WTC11 (cell line): Measurements from ENCODE around the gene NUDT21. TPM values are rescaled to one million over a fixed set of nuclear protein-coding genes. Genes with fewer than 3 reads are reported as not detected.

Source experiments
- ATAC-seq: fragments of 200-7000 bp; cut with Tn5 transposase; 2 replicates; pipeline ENCODE4 v1.10.0; 2021; ENCODE audit warnings: mild to moderate bottlenecking, moderate library complexity
- CTCF ChIA-PET: fragments of 300-600 bp; sonication (Branson Sonifier 250); formaldehyde crosslinking; loops from one replicate; lab custom pipeline; 2021; ENCODE audit warnings: antibody characterized with exemption; lab: Charles Lee
- POLR2A ChIA-PET: fragments of 350-600 bp; sonication (Branson Sonifier 250); formaldehyde crosslinking; loops from one replicate; lab custom pipeline; 2021; ENCODE audit warnings: antibody characterized with exemption; lab: Charles Lee
- DNase-seq: peaks from one replicate; pipeline ENCODE4 v3.0.0; 2021; ENCODE audit warnings: low spot score
- H3K27ac Mint-ChIP-seq: 2 replicates; pipeline ENCODE4 v1.8.0; 2021; ENCODE audit warnings: mixed read lengths
- H3K27me3 Mint-ChIP-seq: 2 replicates; pipeline ENCODE4 v1.8.0; 2021; ENCODE audit warnings: low read depth, mild to moderate bottlenecking, moderate library complexity, mixed read lengths
- H3K36me3 Mint-ChIP-seq: 2 replicates; pipeline ENCODE4 v1.8.0; 2021; ENCODE audit warnings: mixed read lengths
- H3K4me1 Mint-ChIP-seq: 2 replicates; pipeline ENCODE4 v1.8.0; 2022; ENCODE audit warnings: mixed read lengths
- H3K4me3 Mint-ChIP-seq: 2 replicates; pipeline ENCODE4 v1.8.0; 2021; ENCODE audit warnings: mild to moderate bottlenecking, moderate library complexity, mixed read lengths
- H3K9me3 Mint-ChIP-seq: 2 replicates; pipeline ENCODE4 v1.8.0; 2021; ENCODE audit warnings: mixed read lengths
- ATF1 ChIP-seq: sonication (generic); formaldehyde crosslinking; IDR thresholded peaks from 2 replicates; pipeline ENCODE4 v1.8.1; 2023; ENCODE audit warnings: mild to moderate bottlenecking, moderate library complexity, missing genetic modification reagents
- CREB1 ChIP-seq: sonication (generic); formaldehyde crosslinking; IDR thresholded peaks from 2 replicates; pipeline ENCODE4 v1.8.0; 2023; ENCODE audit warnings: mild to moderate bottlenecking, missing genetic modification reagents
- ELF4 ChIP-seq: sonication (generic); formaldehyde crosslinking; IDR thresholded peaks from 2 replicates; pipeline ENCODE4 v1.8.1; 2022; ENCODE audit warnings: low read depth, mild to moderate bottlenecking, moderate library complexity, missing genetic modification reagents
- FOXK1 ChIP-seq: sonication (generic); formaldehyde crosslinking; IDR thresholded peaks from 2 replicates; pipeline ENCODE4 v1.8.0; 2022; ENCODE audit warnings: mild to moderate bottlenecking, moderate library complexity, missing genetic modification reagents
- GRHL2 ChIP-seq: fragments of 250-450 bp; sonication (Bioruptor Pico); IDR thresholded peaks from 2 replicates; pipeline ENCODE4 v1.8.0; 2022; ENCODE audit warnings: mild to moderate bottlenecking, moderate library complexity; ENCODE audit not compliant: insufficient replicate concordance, severe bottlenecking
- KAT7 ChIP-seq: sonication (generic); formaldehyde crosslinking; IDR thresholded peaks from 2 replicates; pipeline ENCODE4 v1.8.1; 2023; ENCODE audit warnings: missing genetic modification reagents, mild to moderate bottlenecking, borderline replicate concordance
- MYBL2 ChIP-seq: sonication (generic); formaldehyde crosslinking; IDR thresholded peaks from 2 replicates; pipeline ENCODE4 v1.8.1; 2023; ENCODE audit warnings: mild to moderate bottlenecking, moderate library complexity, missing genetic modification reagents
- NFATC4 ChIP-seq: fragments of 250-450 bp; sonication (Bioruptor Pico); IDR thresholded peaks from 2 replicates; pipeline ENCODE4 v1.9.0; 2021; ENCODE audit warnings: mild to moderate bottlenecking
- NR1H2 ChIP-seq: sonication (generic); formaldehyde crosslinking; IDR thresholded peaks from 2 replicates; pipeline ENCODE4 v1.9.0; 2021; ENCODE audit warnings: mild to moderate bottlenecking, moderate library complexity, missing genetic modification reagents
- PRRX2 ChIP-seq: fragments of 250-450 bp; sonication (Bioruptor Pico); IDR thresholded peaks from 2 replicates; pipeline ENCODE4 v1.8.0; 2021; ENCODE audit warnings: mild to moderate bottlenecking
- RORB ChIP-seq: fragments of 250-450 bp; sonication (Bioruptor Pico); IDR thresholded peaks from 2 replicates; pipeline ENCODE4 v1.9.0; 2021; ENCODE audit warnings: mild to moderate bottlenecking
- SOX15 ChIP-seq: fragments of 250-450 bp; sonication (Bioruptor Pico); IDR thresholded peaks from 2 replicates; pipeline ENCODE4 v1.9.0; 2021; ENCODE audit warnings: mild to moderate bottlenecking
- TEAD4 ChIP-seq: sonication (generic); formaldehyde crosslinking; IDR thresholded peaks from 2 replicates; pipeline ENCODE4 v1.8.0; 2022; ENCODE audit warnings: mild to moderate bottlenecking, missing genetic modification reagents
- TP53 ChIP-seq: sonication (generic); formaldehyde crosslinking; IDR thresholded peaks from 2 replicates; pipeline ENCODE4 v1.8.1; 2023; ENCODE audit warnings: mild to moderate bottlenecking, missing genetic modification reagents
- ZBTB21 ChIP-seq: sonication (generic); formaldehyde crosslinking; IDR thresholded peaks from 2 replicates; pipeline ENCODE4 v1.8.1; 2023; ENCODE audit warnings: mild to moderate bottlenecking, missing genetic modification reagents, borderline replicate concordance
- ZNF232 ChIP-seq: sonication (generic); formaldehyde crosslinking; IDR thresholded peaks from 2 replicates; pipeline ENCODE4 v1.8.0; 2022; ENCODE audit warnings: mild to moderate bottlenecking, missing genetic modification reagents
- ZNF317 ChIP-seq: sonication (generic); formaldehyde crosslinking; IDR thresholded peaks from 2 replicates; pipeline ENCODE4 v1.8.1; 2023; ENCODE audit warnings: low read depth, mild to moderate bottlenecking, moderate library complexity, missing genetic modification reagents, borderline replicate concordance
- total RNA-seq: library from RNA; stranded (reverse); gene quantifications from 3 replicates; pipeline ENCODE4 v1.2.3, GENCODE V29; 2021
- TF ChIP-seq, protein P1 (sequence below): sonication (generic); formaldehyde crosslinking; IDR thresholded peaks from 2 replicates; pipeline ENCODE4 v1.8.0; 2022; ENCODE audit warnings: missing genetic modification reagents
- TF ChIP-seq, protein P2 (sequence below): fragments of 250-450 bp; sonication (Bioruptor Pico); IDR thresholded peaks from 2 replicates; pipeline ENCODE4 v1.9.0; 2021; ENCODE audit warnings: mild to moderate bottlenecking
- TF ChIP-seq, protein P3 (sequence below): fragments of 250-450 bp; sonication (Bioruptor Pico); conservative IDR thresholded peaks from 2 replicates; pipeline ENCODE4 v1.9.0; 2021; ENCODE audit warnings: mild to moderate bottlenecking
- TF ChIP-seq, protein P4 (sequence below): sonication (generic); formaldehyde crosslinking; IDR thresholded peaks from 2 replicates; pipeline ENCODE4 v1.8.0; 2022; ENCODE audit warnings: mild to moderate bottlenecking, missing genetic modification reagents
- TF ChIP-seq, protein P5 (sequence below): sonication (generic); formaldehyde crosslinking; IDR thresholded peaks from 2 replicates; pipeline ENCODE4 v1.8.0; 2022; ENCODE audit warnings: mild to moderate bottlenecking, missing genetic modification reagents
- TF ChIP-seq, protein P6 (sequence below): sonication (generic); formaldehyde crosslinking; IDR thresholded peaks from 2 replicates; pipeline ENCODE4 v1.8.1; 2022; ENCODE audit warnings: low read depth, mild to moderate bottlenecking, moderate library complexity, missing genetic modification reagents, borderline replicate concordance

Gene NUDT21
- total RNA-seq, 1 experiment from 2014 or later, result 263 TPM

DNA sequence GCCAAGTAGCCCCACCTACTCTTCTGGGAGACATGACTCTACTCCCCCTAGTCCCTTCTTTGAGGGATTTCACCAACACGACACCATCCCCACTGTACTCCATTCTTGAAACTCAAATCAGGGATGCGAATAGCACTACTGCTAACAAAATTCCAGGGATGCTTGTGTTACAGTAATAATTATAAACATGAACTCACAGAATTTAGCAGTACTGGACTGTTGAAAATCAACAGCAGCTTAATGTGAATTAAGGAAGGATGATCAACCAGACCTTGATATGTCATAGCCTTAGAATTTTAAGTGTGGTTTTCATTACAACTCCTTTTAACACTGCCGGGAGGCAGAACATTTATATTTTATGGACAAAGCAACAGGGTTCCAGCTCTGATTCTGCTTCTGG is 63.7 kb downstream of the NUDT21 start:
- H3K27ac Mint-ChIP-seq, result no peak overlapping the region
- no peaks in the 10 kb centered on the region; the same call in 1 of the 2 replicates for H3K27me3 Mint-ChIP-seq
- peaks cover 68% of the 10 kb centered on the region for H3K36me3 Mint-ChIP-seq
- TF ChIP-seq RORB (CRISPR knock-in tag) (no peak), TEAD4 (CRISPR knock-in tag) (no peak), ZNF232 (CRISPR knock-in tag) (no peak), TP53 (CRISPR knock-in tag) (no peak), ZBTB21 (no peak)
- TF ChIP-seq, protein P1, sequence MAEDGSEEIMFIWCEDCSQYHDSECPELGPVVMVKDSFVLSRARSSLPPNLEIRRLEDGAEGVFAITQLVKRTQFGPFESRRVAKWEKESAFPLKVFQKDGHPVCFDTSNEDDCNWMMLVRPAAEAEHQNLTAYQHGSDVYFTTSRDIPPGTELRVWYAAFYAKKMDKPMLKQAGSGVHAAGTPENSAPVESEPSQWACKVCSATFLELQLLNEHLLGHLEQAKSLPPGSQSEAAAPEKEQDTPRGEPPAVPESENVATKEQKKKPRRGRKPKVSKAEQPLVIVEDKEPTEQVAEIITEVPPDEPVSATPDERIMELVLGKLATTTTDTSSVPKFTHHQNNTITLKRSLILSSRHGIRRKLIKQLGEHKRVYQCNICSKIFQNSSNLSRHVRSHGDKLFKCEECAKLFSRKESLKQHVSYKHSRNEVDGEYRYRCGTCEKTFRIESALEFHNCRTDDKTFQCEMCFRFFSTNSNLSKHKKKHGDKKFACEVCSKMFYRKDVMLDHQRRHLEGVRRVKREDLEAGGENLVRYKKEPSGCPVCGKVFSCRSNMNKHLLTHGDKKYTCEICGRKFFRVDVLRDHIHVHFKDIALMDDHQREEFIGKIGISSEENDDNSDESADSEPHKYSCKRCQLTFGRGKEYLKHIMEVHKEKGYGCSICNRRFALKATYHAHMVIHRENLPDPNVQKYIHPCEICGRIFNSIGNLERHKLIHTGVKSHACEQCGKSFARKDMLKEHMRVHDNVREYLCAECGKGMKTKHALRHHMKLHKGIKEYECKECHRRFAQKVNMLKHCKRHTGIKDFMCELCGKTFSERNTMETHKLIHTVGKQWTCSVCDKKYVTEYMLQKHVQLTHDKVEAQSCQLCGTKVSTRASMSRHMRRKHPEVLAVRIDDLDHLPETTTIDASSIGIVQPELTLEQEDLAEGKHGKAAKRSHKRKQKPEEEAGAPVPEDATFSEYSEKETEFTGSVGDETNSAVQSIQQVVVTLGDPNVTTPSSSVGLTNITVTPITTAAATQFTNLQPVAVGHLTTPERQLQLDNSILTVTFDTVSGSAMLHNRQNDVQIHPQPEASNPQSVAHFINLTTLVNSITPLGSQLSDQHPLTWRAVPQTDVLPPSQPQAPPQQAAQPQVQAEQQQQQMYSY (CRISPR knock-in tag), result no peak
- TF ChIP-seq, protein P2, sequence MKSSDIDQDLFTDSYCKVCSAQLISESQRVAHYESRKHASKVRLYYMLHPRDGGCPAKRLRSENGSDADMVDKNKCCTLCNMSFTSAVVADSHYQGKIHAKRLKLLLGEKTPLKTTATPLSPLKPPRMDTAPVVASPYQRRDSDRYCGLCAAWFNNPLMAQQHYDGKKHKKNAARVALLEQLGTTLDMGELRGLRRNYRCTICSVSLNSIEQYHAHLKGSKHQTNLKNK (CRISPR knock-in tag), result no peak
- no peak for DNase-seq
- H3K4me1 Mint-ChIP-seq, result no peaks in the 10 kb centered on the region
- POLR2A ChIA-PET, result no interaction called here
- no peak for ATAC-seq
- CTCF ChIA-PET, result no interaction called here
- H3K4me3 Mint-ChIP-seq, result no peak overlapping the region
- peaks cover 34% of the 10 kb centered on the region for H3K9me3 Mint-ChIP-seq

DNA sequence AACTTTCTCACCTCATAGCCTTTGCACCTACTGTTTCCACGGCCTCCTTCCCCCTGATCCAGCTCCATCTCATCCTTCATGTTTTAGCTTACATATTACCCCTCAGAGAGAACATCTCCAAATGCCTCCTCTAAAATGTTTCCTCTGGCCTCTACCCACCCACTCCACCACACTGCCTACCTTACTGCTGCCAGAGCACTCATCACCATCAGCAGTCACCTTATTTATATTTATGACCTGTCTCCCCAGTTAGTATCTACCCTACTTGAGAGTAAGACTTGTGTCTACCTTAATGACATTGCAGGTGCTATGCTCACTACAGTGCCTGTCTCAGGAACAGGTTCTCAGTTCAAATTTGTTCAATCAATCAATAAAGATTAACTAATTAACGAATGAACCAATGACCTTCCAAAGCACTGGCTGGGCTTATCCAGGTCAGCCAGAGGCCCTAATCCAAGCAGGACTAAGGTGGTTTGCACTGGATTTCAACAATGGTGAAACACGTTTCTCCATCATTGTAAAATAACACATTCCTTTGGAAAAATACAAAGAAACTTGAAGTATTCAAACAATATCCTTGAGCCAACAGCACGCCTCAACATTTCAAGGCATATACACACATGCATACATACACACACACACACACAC is 66.9 kb downstream of the NUDT21 start:
- no peak overlapping the region for H3K27ac Mint-ChIP-seq
- no peak overlapping the region for H3K4me3 Mint-ChIP-seq
- H3K27me3 Mint-ChIP-seq, result no peaks in the 10 kb centered on the region; the same call in 1 of the 2 replicates
- H3K36me3 Mint-ChIP-seq, result peaks cover 68% of the 10 kb centered on the region
- no peak for DNase-seq
- TF ChIP-seq NR1H2 (no peak), ATF1 (no peak), ELF4 (CRISPR knock-in tag) (no peak), CREB1 (CRISPR knock-in tag) (no peak), KAT7 (CRISPR knock-in tag) (no peak), PRRX2 (CRISPR knock-in tag) (no peak), ZNF317 (CRISPR knock-in tag) (no peak), SOX15 (no peak), ZBTB21 (no peak), MYBL2 (CRISPR knock-in tag) (no peak), FOXK1 (CRISPR knock-in tag) (no peak), GRHL2 (CRISPR knock-in tag) (no peak), NFATC4 (no peak)
- TF ChIP-seq, protein P3, sequence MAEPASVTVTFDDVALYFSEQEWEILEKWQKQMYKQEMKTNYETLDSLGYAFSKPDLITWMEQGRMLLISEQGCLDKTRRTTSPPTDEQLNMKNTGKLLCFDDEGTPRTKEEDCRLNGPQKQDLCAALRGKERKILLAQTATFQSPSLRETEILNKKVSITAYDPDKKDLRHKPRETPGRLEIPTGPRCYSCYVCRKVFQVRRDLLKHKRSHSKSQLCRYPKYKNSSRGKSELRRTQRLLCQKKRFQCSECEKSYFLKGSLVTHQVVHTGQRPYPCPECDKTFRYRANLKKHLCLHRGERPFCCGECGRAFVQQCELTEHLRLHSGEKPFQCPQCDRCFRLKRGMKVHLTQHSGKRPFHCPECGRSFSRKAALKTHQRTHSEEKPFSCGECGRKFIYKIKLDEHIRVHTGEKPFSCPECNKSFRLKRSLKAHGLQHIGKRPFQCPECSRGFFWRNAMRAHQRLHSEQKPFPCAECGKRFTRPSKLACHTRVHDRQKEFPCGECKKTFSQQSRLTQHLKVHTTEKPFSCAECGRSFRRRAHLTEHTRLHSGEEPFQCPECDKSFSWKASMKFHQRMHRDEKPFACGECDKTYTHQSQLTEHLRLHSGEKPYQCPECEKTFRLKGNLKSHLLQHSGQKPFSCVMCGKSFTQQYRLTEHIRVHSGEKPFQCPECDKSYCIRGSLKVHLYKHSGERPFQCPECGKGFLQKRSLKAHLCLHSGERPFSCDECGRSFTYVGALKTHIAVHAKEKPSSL (CRISPR knock-in tag), result no peak
- TF ChIP-seq, protein P4, sequence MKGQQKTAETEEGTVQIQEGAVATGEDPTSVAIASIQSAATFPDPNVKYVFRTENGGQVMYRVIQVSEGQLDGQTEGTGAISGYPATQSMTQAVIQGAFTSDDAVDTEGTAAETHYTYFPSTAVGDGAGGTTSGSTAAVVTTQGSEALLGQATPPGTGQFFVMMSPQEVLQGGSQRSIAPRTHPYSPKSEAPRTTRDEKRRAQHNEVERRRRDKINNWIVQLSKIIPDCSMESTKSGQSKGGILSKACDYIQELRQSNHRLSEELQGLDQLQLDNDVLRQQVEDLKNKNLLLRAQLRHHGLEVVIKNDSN (CRISPR knock-in tag), result no peak
- TF ChIP-seq, protein P5, sequence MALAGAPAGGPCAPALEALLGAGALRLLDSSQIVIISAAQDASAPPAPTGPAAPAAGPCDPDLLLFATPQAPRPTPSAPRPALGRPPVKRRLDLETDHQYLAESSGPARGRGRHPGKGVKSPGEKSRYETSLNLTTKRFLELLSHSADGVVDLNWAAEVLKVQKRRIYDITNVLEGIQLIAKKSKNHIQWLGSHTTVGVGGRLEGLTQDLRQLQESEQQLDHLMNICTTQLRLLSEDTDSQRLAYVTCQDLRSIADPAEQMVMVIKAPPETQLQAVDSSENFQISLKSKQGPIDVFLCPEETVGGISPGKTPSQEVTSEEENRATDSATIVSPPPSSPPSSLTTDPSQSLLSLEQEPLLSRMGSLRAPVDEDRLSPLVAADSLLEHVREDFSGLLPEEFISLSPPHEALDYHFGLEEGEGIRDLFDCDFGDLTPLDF, result no peak
- TF ChIP-seq, protein P2 (CRISPR knock-in tag), result no peak
- TF ChIP-seq, protein P6, sequence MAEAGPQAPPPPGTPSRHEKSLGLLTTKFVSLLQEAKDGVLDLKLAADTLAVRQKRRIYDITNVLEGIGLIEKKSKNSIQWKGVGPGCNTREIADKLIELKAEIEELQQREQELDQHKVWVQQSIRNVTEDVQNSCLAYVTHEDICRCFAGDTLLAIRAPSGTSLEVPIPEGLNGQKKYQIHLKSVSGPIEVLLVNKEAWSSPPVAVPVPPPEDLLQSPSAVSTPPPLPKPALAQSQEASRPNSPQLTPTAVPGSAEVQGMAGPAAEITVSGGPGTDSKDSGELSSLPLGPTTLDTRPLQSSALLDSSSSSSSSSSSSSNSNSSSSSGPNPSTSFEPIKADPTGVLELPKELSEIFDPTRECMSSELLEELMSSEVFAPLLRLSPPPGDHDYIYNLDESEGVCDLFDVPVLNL (CRISPR knock-in tag), result no peak
- no peak for ATAC-seq
- ChIA-PET POLR2A (interaction anchor here (0.7 kb wide), 1 partner anchor 40 kb away, joined by 5 read pairs; no protein-coding TSS in a partner anchor), CTCF (interaction anchor here (1.2 kb wide), 1 partner anchor 17 kb away, joined by 5 read pairs; no protein-coding TSS in a partner anchor)
- peaks cover 40% of the 10 kb centered on the region for H3K9me3 Mint-ChIP-seq
- no peaks in the 10 kb centered on the region for H3K4me1 Mint-ChIP-seq
